ENCODE measurements around the gene HJURP.

HJURP gene

GRCh38 chr2:233799716-233800115 lies 54.6 kb downstream of the HJURP start:
- no peak for TF ChIP-seq CTCF (conservative IDR thresholded peaks at IDR 0.05; ENCODE audit: low read depth, low read length)
- H3K4me3 ChIP-seq (ENCODE audit: low read length) = no peak overlapping the region
- DNase-seq (ENCODE audit: low read depth) = no peak

GRCh38 chr2:233799087-233799665 lies 55.2 kb downstream of the HJURP start:
- DNase-seq (ENCODE audit: low read depth) = no peak
- no peak for TF ChIP-seq CTCF (conservative IDR thresholded peaks at IDR 0.05; ENCODE audit: low read depth, low read length)
- H3K4me3 ChIP-seq (ENCODE audit: low read length) = no peak overlapping the region

- TF ChIP-seq CTCF (conservative IDR thresholded peaks at IDR 0.05; ENCODE audit: low read depth, low read length) = no peak
- no peak overlapping the region for H3K4me3 ChIP-seq (ENCODE audit: low read length)
- DNase-seq (ENCODE audit: low read depth) = no peak
Measured at GRCh38 chr2:233798335-233799086, 55.8 kb downstream of the HJURP start.

- H3K4me3 ChIP-seq (ENCODE audit: low read length) = no peak overlapping the region
- no peak for TF ChIP-seq CTCF (conservative IDR thresholded peaks at IDR 0.05; ENCODE audit: low read depth, low read length)
- no peak for DNase-seq (ENCODE audit: low read depth)
Measured at GRCh38 chr2:233796254-233796653, 58.1 kb downstream of the HJURP start.

GRCh38 chr2:233795735-233796171 lies 58.6 kb downstream of the HJURP start:
- no peak for DNase-seq (ENCODE audit: low read depth)
- H3K4me3 ChIP-seq (ENCODE audit: low read length) = no peak overlapping the region
- no peak for TF ChIP-seq CTCF (conservative IDR thresholded peaks at IDR 0.05; ENCODE audit: low read depth, low read length)

- H3K4me3 ChIP-seq (ENCODE audit: low read length) = no peak overlapping the region
- DNase-seq (ENCODE audit: low read depth) = no peak
- TF ChIP-seq CTCF (conservative IDR thresholded peaks at IDR 0.05; ENCODE audit: low read depth, low read length) = no peak
Measured at GRCh38 chr2:233794128-233794658, 60.1 kb downstream of the HJURP start.

All from retinal pigment epithelial cell (primary cell).